Ectodermal cell (in vitro differentiated cells): ENCODE data around the gene MGST2.
"Not testable (repeated sequence)": the region's sequence is repeated elsewhere in the genome, so short reads cannot be mapped to it uniquely, and the experiment has no call there.

ENCODE experiments used
- H3K27ac ChIP-seq: 2 replicates; pipeline ENCODE4 v1.7.0; 2013; ENCODE audit warnings: mild to moderate bottlenecking, low read depth, low read length; ENCODE audit not compliant: insufficient read depth, poor library complexity, severe bottlenecking
- H3K27me3 ChIP-seq: 2 replicates; pipeline ENCODE4 v1.7.0; 2013; ENCODE audit warnings: mild to moderate bottlenecking, low read length; ENCODE audit not compliant: insufficient read depth, control insufficient read depth, poor library complexity, severe bottlenecking
- H3K36me3 ChIP-seq: one replicate; pipeline ENCODE4 v1.7.0; 2013; ENCODE audit warnings: low read length; ENCODE audit not compliant: control insufficient read depth, insufficient read depth
- H3K4me1 ChIP-seq: one replicate; pipeline ENCODE4 v1.7.0; 2013; ENCODE audit warnings: low read length; ENCODE audit not compliant: control insufficient read depth, insufficient read depth
- H3K4me3 ChIP-seq: 2 replicates; pipeline ENCODE4 v1.7.0; 2013; ENCODE audit warnings: low read depth, low read length, control low read depth; ENCODE audit not compliant: insufficient read depth
- H3K9me3 ChIP-seq: 2 replicates; pipeline ENCODE4 v1.7.0; 2013; ENCODE audit warnings: mild to moderate bottlenecking, low read length, moderate library complexity; ENCODE audit not compliant: control insufficient read depth
- WGBS, 2 experiments: methylation state at CpG; one replicate each; pipeline ENCODE4 v1.1.7; 2013; ENCODE audit warnings: missing lambda C conversion rate in 2 of 2; 5-methylcytosine and 5-hydroxymethylcytosine counted together

Gene MGST2

DNA sequence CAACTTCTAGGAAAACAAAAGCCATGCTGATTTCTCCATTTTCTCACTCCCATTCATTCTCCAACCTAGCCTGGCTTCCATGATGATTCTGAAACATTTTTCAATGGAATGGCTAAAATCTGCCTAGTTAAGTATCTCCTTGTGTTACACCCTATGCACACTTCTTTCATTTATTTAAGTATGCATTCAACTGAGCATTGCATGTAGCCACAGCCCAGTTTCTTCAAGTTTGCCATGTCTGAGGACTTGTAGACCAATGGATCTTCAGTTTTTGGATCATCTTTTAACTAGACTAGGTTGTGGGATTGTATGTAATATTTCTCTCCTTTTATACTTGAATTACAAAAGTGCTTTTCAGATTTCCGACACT is 35.5 kb upstream of the MGST2 start:
- WGBS, 2 experiments, result no CpG with 5 or more reads among the region's 1 CpG
- Histone ChIP-seq H3K27ac (no peak overlapping the region), H3K4me1 (peaks cover 19% of the 10 kb centered on the region), H3K9me3 (no peaks in the 10 kb centered on the region), H3K27me3 (no peaks in the 10 kb centered on the region), H3K4me3 (no peak overlapping the region), H3K36me3 (no peaks in the 10 kb centered on the region)

DNA sequence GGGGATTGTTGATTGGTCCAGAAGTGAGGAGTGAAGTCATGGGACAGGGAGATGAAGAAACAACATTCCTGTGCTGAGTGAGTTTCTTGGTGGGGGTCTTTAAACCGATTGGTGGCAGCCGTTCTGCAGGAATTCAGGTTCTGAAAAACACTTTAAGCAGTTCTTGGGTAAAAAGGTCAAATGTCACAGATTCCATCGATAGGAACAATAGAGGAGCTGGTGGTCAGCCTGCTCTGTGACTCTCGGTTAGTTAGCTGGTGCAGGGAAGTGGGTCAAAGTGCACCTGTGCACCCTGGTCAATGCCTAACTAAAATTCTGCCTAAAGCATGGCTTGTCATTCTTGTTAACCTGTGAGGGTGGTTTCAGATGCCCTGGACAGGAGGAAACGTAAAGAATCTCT is 34.6 kb upstream of the MGST2 start:
- no peak overlapping the region for H3K27ac ChIP-seq
- H3K27me3 ChIP-seq, result no peaks in the 10 kb centered on the region
- WGBS, 2 experiments, result 47 to 49% methylated on average over 5 of the region's 5 CpGs
- no peaks in the 10 kb centered on the region for H3K9me3 ChIP-seq
- peaks cover 17% of the 10 kb centered on the region for H3K4me1 ChIP-seq
- no peak overlapping the region for H3K4me3 ChIP-seq
- H3K36me3 ChIP-seq, result no peaks in the 10 kb centered on the region

DNA sequence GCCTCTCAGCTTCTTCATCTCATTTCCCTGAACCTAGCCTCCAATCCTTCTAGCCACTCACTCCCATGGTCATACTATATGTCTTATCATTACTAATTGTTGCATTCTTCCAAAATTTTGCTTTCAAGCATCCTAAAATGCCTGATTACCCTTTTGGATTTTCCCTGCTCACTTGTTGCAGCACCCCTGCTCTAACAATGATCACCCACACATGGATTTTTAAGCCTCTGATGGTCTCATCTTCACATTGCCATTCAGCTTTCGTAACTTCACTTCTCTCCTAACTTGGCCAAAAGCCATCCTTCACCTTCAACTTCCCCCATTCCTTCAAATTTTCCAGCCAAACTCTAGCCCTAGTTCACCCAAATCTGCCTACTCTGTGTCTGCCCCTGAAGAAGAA is 33.8 kb upstream of the MGST2 start:
- H3K36me3 ChIP-seq, result no peaks in the 10 kb centered on the region
- H3K9me3 ChIP-seq, result no peaks in the 10 kb centered on the region
- 96 to 97% methylated on average over 1 of the region's 1 CpG for WGBS, 2 experiments
- no peak overlapping the region for H3K4me3 ChIP-seq
- H3K4me1 ChIP-seq, result peaks cover 17% of the 10 kb centered on the region
- H3K27me3 ChIP-seq, result no peaks in the 10 kb centered on the region
- no peak overlapping the region for H3K27ac ChIP-seq

DNA sequence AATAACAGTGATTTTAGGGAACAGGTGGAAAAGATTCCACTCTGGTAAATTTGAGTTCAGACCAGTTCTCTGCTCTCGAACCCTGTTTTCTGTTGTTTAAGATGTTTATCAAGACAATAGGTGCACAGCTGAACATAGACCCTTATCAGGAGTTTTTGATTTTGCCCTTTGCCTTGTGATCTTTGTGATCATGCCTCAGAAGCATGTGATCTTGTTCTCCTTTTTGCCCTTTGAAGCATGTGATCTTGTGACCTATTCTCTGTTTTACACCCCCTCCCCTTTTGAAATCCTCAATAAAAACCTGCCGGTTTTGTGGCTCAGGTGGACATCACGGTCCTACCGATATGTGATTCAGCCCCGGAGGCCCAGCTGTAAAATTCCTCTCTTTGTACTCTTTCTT is 32.9 kb upstream of the MGST2 start:
- WGBS, 2 experiments, result 85 to 89% methylated on average over 4 to 5 of the region's 5 CpGs
- H3K27ac ChIP-seq, H3K36me3 ChIP-seq, H3K9me3 ChIP-seq, H3K4me3 ChIP-seq, H3K27me3 ChIP-seq: not testable (repeated sequence)
- H3K4me1 ChIP-seq, result peaks cover 15% of the 10 kb centered on the region

DNA sequence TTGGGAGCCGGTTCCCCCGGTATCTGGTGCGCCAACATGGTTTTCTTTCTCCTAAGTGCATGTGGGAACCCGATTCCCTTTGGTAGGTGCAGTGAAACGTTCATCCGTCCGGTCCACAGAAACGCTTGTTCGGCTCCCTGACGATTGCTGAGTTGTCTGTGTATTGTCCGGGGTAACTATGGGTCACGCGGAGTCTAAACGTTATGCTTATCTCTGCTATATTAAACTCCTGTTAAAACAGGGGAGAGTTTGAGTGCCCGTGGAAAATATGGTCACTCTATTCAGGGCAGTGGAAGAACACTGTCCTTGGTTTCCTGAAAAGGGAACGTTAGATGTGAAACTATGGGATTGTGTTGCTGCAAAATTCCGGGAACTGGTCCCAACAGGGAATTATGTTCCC is 32.4 kb upstream of the MGST2 start:
- Histone ChIP-seq H3K4me3 (no peak overlapping the region), H3K27me3 (no peaks in the 10 kb centered on the region), H3K27ac (no peak overlapping the region), H3K9me3 (no peaks in the 10 kb centered on the region), H3K4me1 (peaks cover 12% of the 10 kb centered on the region), H3K36me3 (no peaks in the 10 kb centered on the region)
- 87 to 88% methylated on average over 17 of the region's 17 CpGs for WGBS, 2 experiments

DNA sequence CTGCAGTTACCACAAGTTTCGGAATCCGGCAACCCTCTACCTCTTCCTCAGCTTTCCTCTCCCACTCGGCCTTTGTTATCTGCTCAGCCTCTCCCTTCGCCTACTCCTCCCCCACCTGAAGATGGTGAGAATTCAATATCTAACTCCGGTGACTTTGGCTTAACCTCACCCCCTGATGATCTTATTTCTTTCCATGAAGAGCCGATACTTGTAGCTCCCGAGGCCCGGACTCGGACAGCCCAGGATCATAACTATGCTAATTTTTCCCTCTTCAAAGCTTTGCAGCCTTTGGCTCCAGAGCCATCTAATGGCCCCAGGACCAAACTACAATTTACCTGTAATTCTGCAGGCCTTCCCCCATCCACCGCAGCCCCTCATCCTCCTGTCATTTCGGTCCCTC is 32.0 kb upstream of the MGST2 start:
- Histone ChIP-seq H3K4me3 (no peak overlapping the region), H3K4me1 (peaks cover 7% of the 10 kb centered on the region), H3K9me3 (no peaks in the 10 kb centered on the region), H3K36me3 (no peaks in the 10 kb centered on the region), H3K27ac (no peak overlapping the region), H3K27me3 (no peaks in the 10 kb centered on the region)
- WGBS, 2 experiments, result 25 to 28% methylated on average over 11 of the region's 11 CpGs

DNA sequence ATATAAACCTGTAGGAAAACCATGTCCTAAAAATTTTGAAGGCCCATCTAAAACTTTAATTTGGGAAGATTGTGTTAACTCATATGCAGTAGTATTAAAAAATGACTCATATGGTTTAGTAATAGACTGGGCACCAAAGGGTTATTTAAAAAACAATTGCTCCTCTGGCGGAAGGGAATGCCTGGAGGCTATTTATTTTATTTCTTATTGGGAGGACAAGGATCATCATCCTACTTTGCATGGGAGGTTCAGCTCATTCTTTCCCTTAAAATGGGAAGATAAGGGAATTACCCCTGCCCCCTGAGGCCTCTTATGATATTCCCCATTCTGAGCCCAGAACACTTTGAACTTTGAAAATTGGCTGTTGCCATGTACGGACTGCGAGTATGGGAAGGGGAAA is 29.7 kb upstream of the MGST2 start:
- 89 to 94% methylated on average over 3 of the region's 3 CpGs for WGBS, 2 experiments
- no peak overlapping the region for H3K27ac ChIP-seq
- peaks cover 5% of the 10 kb centered on the region for H3K4me1 ChIP-seq

DNA sequence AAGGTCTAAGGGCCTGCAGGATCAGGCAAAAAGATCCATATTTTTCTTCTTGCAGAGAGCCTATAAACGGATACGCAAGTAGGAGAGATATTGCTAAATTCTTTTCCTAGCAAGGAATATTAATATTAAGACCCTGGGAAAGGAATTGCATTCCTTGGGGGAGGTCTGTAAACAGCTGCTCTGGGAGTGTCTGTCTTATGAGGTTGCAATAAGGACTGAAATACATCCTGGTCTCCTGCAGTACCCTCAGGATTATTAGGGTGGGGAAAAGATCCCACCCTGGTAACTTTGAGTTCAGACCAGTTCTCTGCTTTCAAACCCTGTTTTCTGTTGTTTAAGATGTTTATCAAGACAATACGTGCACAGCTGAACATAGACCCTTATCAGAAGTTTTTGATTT is 27.3 kb upstream of the MGST2 start:
- not testable (repeated sequence) for H3K27ac ChIP-seq, H3K4me3 ChIP-seq, H3K27me3 ChIP-seq, H3K36me3 ChIP-seq, H3K4me1 ChIP-seq, H3K9me3 ChIP-seq
- 56 to 65% methylated on average over 3 of the region's 3 CpGs for WGBS, 2 experiments

More for the DNA sequence above, 29.7 kb upstream of the MGST2 start:
- Histone ChIP-seq H3K27me3 (no peaks in the 10 kb centered on the region), H3K36me3 (no peaks in the 10 kb centered on the region), H3K9me3 (peaks cover 3% of the 10 kb centered on the region), H3K4me3 (no peak overlapping the region)

DNA sequence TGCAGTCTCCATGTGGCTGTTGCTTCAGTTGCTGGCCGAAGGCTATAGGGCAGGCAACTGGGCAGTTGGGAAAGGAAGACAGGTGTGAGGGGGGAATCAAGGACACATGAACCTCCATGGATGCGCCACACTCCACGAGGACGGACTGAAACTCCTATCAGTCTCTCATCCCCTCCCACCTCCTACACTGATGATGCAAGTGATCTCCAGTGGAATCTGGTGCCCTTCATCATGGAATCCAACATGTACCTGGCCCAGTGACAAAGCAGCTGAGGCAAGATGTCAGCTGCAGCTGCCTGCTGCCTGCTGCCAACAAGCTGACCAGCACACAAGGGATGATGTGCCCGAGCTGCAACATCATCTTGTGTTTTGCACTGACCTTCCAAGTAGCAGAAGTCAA is 26.0 kb upstream of the MGST2 start:
- H3K36me3 ChIP-seq, result no peaks in the 10 kb centered on the region
- H3K27ac ChIP-seq, result no peak overlapping the region
- no peaks in the 10 kb centered on the region for H3K27me3 ChIP-seq
- no peak overlapping the region for H3K4me3 ChIP-seq
- WGBS, 2 experiments, result 95 to 98% methylated on average over 5 of the region's 5 CpGs
- H3K9me3 ChIP-seq, result peaks cover 3% of the 10 kb centered on the region
- no peaks in the 10 kb centered on the region for H3K4me1 ChIP-seq

DNA sequence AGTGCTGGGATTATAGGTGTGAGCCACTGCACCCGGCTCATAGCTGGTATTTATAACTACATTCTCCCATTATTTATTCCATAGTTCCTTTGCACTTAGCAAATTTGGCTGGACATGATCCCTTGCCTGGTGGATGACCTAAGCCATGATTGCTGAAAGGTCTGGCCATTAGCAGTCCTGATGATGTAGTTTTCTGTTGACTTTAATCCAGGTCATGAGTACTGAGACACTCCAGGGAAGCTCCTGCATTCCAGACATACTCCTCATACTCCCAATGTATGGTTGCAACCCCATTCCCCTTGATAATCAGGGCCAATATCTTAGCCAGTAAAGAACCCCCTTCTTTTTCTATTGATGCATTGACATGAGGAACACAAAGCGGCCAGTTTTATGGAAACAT is 24.4 kb upstream of the MGST2 start:
- Histone ChIP-seq H3K4me3 (no peak overlapping the region), H3K9me3 (peaks cover 3% of the 10 kb centered on the region), H3K36me3 (no peaks in the 10 kb centered on the region), H3K27ac (no peak overlapping the region), H3K27me3 (no peaks in the 10 kb centered on the region), H3K4me1 (no peaks in the 10 kb centered on the region)
- WGBS, 2 experiments, result 87 to 97% methylated on average over 2 of the region's 2 CpGs

DNA sequence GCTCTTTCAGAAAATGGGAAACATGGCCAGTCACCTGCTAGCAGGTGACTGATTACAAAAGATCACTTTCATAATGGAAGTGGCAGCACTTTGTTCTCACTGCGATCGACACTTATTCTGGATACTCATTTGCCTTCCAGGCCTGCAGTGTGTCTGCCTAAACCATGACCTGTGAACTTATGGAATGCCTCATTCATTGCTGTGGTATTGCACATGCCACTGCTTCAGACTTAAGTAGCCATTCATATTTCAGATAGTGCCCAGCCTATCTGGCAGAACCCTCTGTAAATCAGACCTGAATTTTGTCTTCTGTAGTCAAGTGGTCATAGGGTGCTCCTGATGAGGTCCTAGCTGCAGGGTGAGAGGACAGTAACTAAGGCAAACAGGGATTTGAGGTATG is 23.3 kb upstream of the MGST2 start:
- no peak overlapping the region for H3K27ac ChIP-seq
- no peaks in the 10 kb centered on the region for H3K27me3 ChIP-seq
- H3K4me1 ChIP-seq, result no peaks in the 10 kb centered on the region
- H3K4me3 ChIP-seq, result no peak overlapping the region
- 94 to 97% methylated on average over 2 of the region's 2 CpGs for WGBS, 2 experiments
- peaks cover 3% of the 10 kb centered on the region for H3K9me3 ChIP-seq
- no peaks in the 10 kb centered on the region for H3K36me3 ChIP-seq
